ENCODE results near the gene ADCY3.

- TF ChIP-seq ESRRG (CRISPR knock-in tag; IDR thresholded peaks at IDR 0.05), result no peak
- TF ChIP-seq ZNF565 (CRISPR knock-in tag; conservative IDR thresholded peaks at IDR 0.05; ENCODE audit: low read depth), result no peak
- no peak for TF ChIP-seq CREB5 (CRISPR knock-in tag; IDR thresholded peaks at IDR 0.05; ENCODE audit: low read depth)
- TF ChIP-seq RARB (CRISPR knock-in tag; IDR thresholded peaks at IDR 0.05), result no peak
- no peak for TF ChIP-seq PPARA (CRISPR knock-in tag; IDR thresholded peaks at IDR 0.05; ENCODE audit: borderline replicate concordance)
- no peak for TF ChIP-seq ZFP3 (CRISPR knock-in tag; IDR thresholded peaks at IDR 0.05)
- no peak for TF ChIP-seq TSHZ2 (CRISPR knock-in tag; IDR thresholded peaks at IDR 0.05)
- TF ChIP-seq POU6F1 (CRISPR knock-in tag; IDR thresholded peaks at IDR 0.05; ENCODE audit: borderline replicate concordance, low read depth), result no peak
- TF ChIP-seq ISL1 (CRISPR knock-in tag; IDR thresholded peaks at IDR 0.05), result no peak
- TF ChIP-seq GLIS3 (CRISPR knock-in tag; IDR thresholded peaks at IDR 0.05), result no peak
- TF ChIP-seq ZNF8 (CRISPR knock-in tag; IDR thresholded peaks at IDR 0.05), result no peak
Observed at GRCh38 chr2:24881623-24882022, 38.4 kb downstream of the ADCY3 start.

Data from SK-N-SH treated with all-trans-retinoic acid at 6 μM for 48 hours (cell line).